HG03103 (cell line): ENCODE data around the gene CNOT9.
"Not testable (repeated sequence)": the region's sequence is repeated elsewhere in the genome, so short reads cannot be mapped to it uniquely, and the experiment has no call there.

Experiments
- ATAC-seq: cut with Tn5 transposase; IDR thresholded peaks from one replicate; pipeline ENCODE4 v1.9.1; 2021; ENCODE audit warnings: low read depth; ENCODE audit not compliant: unreplicated experiment

CNOT9 gene

GRCh38 chr2:218568190-218569037, at the start of gene CNOT9, which contains the start of gene USP37:
TSS of gene CNOT9 (plus strand) at chr2:218568839. CDS start at chr2:218568955, 116 bp downstream.
TSS of gene USP37 (minus strand) at chr2:218568351. CDS start at chr2:218558653, 9,698 bp downstream.
- peak; percentile 75 for ATAC-seq

GRCh38 chr2:218518876-218519275, 49.8 kb upstream of the CNOT9 start:
- ATAC-seq, result no peak

- no peak for ATAC-seq
These were observed 45.0 kb upstream of the CNOT9 start for GRCh38 chr2:218523651-218524050.

- ATAC-seq, result not testable (repeated sequence)
These were observed 40.2 kb upstream of the CNOT9 start for GRCh38 chr2:218528409-218528808.

GRCh38 chr2:218529990-218530389, 38.6 kb upstream of the CNOT9 start:
- ATAC-seq, result no peak

GRCh38 chr2:218536804-218537494, 31.7 kb upstream of the CNOT9 start:
- ATAC-seq, result no peak

- no peak for ATAC-seq
These were observed 28.6 kb upstream of the CNOT9 start for GRCh38 chr2:218540015-218540414.

GRCh38 chr2:218546012-218546411, 22.6 kb upstream of the CNOT9 start:
- ATAC-seq, result no peak

- ATAC-seq, result no peak
These were observed 21.1 kb upstream of the CNOT9 start for GRCh38 chr2:218547511-218547910.

- no peak for ATAC-seq
These were observed 20.7 kb upstream of the CNOT9 start for GRCh38 chr2:218547978-218548377.

- not testable (repeated sequence) for ATAC-seq
These were observed 14.4 kb upstream of the CNOT9 start for GRCh38 chr2:218554225-218554624.

- no peak for ATAC-seq
These were observed 13.1 kb upstream of the CNOT9 start for GRCh38 chr2:218555527-218555926.

- no peak for ATAC-seq
These were observed 10.7 kb upstream of the CNOT9 start for GRCh38 chr2:218557941-218558340.

- ATAC-seq, result no peak
These were observed 9.7 kb upstream of the CNOT9 start for GRCh38 chr2:218558986-218559385.

GRCh38 chr2:218564056-218564455, 4.6 kb upstream of the CNOT9 start:
- ATAC-seq, result no peak

GRCh38 chr2:218566296-218566695, 2.3 kb upstream of the CNOT9 start:
- no peak for ATAC-seq

- ATAC-seq, result peak; percentile 30
These were observed 846 bp upstream of the CNOT9 start for GRCh38 chr2:218567797-218568189.

- ATAC-seq, result peak; percentile 23
These were observed 396 bp downstream of the CNOT9 start for GRCh38 chr2:218569038-218569431.

GRCh38 chr2:218569661-218570500, 1.2 kb downstream of the CNOT9 start:
- no peak for ATAC-seq

GRCh38 chr2:218570850-218571249, 2.2 kb downstream of the CNOT9 start:
- ATAC-seq, result no peak

- no peak for ATAC-seq
These were observed 8.2 kb downstream of the CNOT9 start for GRCh38 chr2:218576854-218577253.
